CD4-positive, alpha-beta T cell treated with Interleukin-6 at 100 ng/mL for 8 hours (primary cell): ENCODE data around the gene STX4.

ENCODE experiments used
- DNase-seq: peaks from one replicate; pipeline ENCODE4 v3.0.0-alpha.2; 2020; ENCODE audit warnings: mixed read lengths, low spot score

STX4 gene

GRCh38 chr16:31083981-31084380 is 50.6 kb downstream of the STX4 start:
- no peak for DNase-seq

- no peak for DNase-seq
These were observed 51.4 kb downstream of the STX4 start for GRCh38 chr16:31084584-31085302.

GRCh38 chr16:31085411-31085810 is 52.1 kb downstream of the STX4 start:
- DNase-seq: no peak

GRCh38 chr16:31085873-31086628 is 52.7 kb downstream of the STX4 start:
- DNase-seq: no peak

GRCh38 chr16:31086629-31086906 is 53.2 kb downstream of the STX4 start:
- DNase-seq: no peak

GRCh38 chr16:31087481-31087880 is 54.1 kb downstream of the STX4 start:
- no peak for DNase-seq

- no peak for DNase-seq
These were observed 54.6 kb downstream of the STX4 start for GRCh38 chr16:31087971-31088370.

GRCh38 chr16:31088459-31089183 is 55.3 kb downstream of the STX4 start, which contains the start of gene PRSS53:
PRSS53 (minus strand) TSS chr16:31088943; CDS start chr16:31088809, 134 bp downstream.
- no peak for DNase-seq

GRCh38 chr16:31089199-31089598 is 55.8 kb downstream of the STX4 start:
- DNase-seq: no peak
